GM21717 (cell line): ENCODE data around the gene CHMP2A.
"Not testable (repeated sequence)": the region's sequence is repeated elsewhere in the genome, so short reads cannot be mapped to it uniquely, and the experiment has no call there.

ENCODE experiments used
- ATAC-seq: cut with Tn5 transposase; IDR thresholded peaks from one replicate; pipeline ENCODE4 v1.9.1; 2021; ENCODE audit warnings: mild to moderate bottlenecking, moderate library complexity; ENCODE audit not compliant: unreplicated experiment

Gene CHMP2A

GRCh38 chr19:58554494-58555368, at the start of gene CHMP2A:
Gene CHMP2A (minus strand): TSS chr19:58555105. CDS start chr19:58554212, 893 bp downstream.
- peak; percentile 17 for ATAC-seq

DNA sequence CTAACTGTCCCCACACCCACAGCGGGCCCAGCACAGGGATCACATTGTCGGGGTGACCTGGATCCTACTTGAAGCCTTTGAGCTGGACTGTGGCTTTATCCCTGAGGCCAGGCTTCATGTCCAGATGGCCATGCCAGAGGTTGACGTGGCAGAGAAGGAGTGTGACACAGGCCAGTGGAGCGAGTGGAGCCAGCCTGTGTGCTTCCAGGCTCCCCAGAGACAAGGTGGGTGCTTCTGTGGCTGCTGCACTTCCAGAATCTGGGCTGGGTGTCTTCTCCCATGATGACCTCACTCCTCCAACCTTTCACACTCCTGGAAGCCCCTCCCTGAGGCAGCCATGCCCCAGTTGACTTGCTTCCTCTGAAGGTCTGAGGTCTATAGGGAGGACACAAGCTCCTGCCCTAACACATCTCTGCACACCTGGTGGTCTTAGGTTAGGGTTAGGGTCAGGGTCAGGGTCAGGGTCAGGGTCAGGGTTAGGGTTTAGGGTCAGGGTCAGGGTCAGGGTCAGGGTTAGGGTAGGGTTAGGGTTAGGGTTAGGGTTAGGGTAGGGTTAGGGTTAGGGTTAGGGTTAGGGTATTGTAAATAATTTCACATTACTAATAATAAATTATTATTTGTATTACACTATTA, 31.3 kb upstream of the CHMP2A start:
- ATAC-seq: no peak

DNA sequence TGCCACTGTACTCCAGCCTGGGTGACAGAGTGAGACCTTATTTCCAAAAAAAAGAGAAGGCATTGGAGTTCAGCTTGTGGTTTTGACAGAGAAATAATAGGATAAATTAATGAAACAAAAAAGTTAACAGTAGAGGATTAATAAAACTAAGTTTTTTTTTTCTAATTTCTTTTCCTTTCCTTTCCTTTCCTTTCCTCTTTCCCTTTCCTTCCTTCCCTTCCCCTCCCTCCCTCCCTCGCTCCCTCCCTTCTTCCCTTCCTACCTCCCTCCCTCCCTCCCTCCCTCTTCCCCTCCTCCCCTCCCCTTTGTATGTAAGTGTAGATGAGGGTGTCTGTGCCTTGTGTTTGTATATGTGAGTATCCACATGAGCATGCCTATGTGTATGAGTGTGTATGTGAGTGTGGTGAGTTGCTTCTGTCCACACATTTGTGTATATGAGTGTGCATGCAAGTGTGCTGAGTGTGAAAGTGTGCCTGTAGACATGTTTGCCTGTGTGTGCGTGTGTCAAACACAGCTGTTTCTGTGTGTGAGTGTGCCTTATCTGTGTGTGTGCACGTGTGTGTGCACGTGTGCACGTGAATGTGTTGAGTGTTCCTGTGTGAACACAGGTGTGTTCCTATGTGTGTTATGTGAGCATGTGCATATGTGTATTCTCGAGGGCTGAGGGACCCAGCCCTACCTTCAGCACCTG, 30.7 kb upstream of the CHMP2A start:
- ATAC-seq: no peak

DNA sequence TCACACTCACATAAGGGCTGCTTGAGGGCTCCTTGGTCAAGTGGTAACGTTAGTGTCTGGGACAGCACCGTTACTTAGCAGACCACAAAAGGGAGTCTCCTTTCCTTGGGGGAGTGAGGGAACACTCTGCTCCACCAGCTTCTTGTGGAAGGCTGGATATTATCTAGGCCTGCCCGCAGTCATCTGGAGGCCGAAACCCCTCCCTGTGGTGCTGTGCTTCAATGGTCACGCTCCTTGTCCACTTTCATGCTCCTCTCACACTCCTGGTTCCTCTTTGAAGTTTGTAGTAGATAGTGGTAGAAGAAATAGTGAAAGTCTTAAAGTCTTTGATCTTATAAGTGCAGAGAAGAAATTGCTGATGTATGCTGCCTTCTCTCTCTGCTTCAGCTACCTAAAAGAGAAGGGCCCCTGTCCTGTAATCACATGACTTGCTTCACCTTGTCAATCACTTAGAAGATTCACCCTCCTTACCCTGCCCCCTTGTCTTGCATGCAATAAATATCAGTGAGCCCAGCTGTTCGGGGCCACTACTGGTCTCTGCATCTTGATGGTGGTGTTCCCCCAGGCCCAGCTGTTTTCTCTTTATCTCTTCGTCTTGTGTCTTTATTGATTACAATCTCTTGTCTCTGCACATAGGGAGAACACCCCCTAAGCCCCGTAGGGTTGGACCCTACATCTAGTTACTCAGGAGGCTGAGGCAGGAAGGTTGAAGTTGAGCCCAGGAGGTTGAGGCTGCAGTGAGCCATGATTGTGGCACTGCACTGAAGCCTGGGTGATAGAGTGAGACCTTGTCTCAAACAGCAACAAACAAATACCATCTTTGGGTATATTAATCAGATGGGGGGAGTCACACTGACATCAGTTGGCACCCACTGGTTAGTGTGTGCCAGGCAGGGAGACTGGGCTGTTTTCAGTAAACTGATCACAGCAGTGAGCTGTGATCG, 29.9 kb upstream of the CHMP2A start:
- no peak for ATAC-seq

- no peak for ATAC-seq
Observed at GRCh38 chr19:58582985-58583384, 28.1 kb upstream of the CHMP2A start.

- no peak for ATAC-seq
Observed at GRCh38 chr19:58581227-58582141, 26.6 kb upstream of the CHMP2A start.

DNA sequence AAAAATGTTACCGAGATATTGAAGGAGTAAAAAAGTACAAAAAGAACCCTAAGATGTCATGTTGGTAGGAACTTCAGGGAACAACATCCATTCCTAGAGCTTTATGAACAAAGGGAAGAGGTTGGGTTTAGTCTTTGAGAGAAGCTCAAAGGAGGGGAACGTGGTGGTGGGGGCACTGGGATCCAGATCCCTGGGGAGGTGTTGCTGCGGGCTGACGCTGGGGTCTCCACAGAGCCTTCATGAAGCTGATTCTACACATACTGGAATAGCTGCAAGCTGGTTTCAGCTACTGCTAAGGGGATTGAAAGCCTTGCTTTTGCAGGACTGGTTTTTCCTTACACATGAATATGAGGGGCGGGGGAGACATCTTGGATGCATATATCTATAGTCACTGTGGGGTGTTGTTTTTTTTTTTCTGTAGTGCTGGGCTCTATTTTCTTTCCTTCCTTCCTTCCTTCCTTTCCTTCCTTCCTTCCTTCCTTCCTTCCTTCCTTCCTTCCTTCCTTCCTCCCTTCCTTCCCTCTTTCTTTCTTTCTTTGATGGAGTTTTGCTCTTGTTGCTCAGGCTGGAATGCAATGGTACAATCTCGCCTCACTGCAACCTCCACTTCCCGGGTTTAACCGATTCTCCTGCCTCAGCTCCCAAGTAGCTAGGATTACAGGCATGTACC, 24.7 kb upstream of the CHMP2A start:
- no peak for ATAC-seq

- ATAC-seq: no peak
Observed at GRCh38 chr19:58578012-58578925, 23.4 kb upstream of the CHMP2A start.

GRCh38 chr19:58577581-58577980, 22.7 kb upstream of the CHMP2A start:
- not testable (repeated sequence) for ATAC-seq

DNA sequence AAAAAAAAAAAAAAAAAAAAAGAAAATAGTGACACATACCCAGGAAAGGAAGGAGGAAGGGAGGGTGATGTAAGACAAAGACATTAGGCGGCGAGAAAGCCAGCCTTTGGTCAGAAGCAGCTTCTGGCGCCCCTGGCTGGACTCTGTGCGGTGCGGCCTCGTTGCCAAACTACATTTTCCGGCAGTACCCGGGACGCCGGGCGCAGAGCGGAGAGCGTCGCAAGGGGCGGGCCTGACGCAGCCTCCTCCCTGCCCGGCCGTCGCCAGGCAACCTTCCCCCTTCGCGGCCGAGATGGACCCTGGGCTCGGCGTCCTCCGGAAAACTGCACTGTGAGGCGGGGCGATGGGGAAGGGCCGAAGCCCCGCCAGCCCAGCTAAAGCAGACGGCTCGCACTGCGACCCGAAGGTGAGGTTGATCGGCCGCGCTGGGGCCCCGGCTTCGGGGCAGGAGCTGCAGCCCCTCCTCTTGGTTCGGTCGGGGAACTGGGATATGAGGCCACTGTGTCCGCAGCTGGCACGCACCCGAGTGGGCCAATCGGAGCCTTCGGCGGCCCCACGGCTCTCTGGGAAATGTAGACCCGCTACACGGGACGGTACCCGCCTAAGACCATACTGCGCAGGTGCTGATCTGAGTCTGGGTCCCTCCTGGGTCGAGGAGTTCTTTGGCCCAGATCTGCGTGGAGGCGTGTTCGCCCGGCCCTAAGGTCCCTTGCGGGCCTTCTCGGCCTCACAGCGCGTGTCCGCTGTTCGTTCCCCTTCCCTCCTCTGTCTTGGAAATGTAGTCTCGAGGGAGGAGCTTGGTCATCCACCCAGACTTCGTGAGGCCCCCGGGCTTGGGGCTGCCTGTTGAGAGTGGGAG, 20.5 kb upstream of the CHMP2A start:
- ATAC-seq: peak; percentile 34

DNA sequence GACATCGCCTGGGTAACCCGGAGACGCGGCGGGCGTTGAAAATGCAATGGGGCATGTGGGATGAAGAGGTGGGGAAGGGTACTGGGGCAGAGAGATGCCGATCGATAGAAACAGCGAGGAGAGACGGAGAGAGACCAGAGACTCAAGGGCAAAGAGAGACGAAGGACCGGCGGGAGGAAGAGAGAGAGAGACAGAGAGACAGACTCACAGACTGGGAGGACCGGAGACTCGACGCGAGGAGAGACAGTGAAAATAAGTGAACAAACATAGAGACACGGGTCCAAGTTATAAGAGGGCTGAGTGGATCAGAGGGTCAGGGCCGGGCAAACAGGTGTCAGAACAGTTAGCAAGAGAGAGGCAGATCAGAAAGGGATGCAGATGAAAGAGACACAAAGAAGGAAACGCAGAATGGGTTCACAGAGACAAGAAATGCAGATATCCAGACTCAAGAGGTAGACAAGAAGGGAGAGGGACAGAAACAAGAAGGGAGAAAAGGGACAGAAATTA, 18.8 kb upstream of the CHMP2A start:
- no peak for ATAC-seq

- peak; percentile 50 for ATAC-seq
Observed at GRCh38 chr19:58572818-58573657, 18.1 kb upstream of the CHMP2A start, which contains the start of gene MZF1. Gene MZF1 (minus strand): TSS chr19:58573335. CDS start chr19:58571389, 1,946 bp downstream.

DNA sequence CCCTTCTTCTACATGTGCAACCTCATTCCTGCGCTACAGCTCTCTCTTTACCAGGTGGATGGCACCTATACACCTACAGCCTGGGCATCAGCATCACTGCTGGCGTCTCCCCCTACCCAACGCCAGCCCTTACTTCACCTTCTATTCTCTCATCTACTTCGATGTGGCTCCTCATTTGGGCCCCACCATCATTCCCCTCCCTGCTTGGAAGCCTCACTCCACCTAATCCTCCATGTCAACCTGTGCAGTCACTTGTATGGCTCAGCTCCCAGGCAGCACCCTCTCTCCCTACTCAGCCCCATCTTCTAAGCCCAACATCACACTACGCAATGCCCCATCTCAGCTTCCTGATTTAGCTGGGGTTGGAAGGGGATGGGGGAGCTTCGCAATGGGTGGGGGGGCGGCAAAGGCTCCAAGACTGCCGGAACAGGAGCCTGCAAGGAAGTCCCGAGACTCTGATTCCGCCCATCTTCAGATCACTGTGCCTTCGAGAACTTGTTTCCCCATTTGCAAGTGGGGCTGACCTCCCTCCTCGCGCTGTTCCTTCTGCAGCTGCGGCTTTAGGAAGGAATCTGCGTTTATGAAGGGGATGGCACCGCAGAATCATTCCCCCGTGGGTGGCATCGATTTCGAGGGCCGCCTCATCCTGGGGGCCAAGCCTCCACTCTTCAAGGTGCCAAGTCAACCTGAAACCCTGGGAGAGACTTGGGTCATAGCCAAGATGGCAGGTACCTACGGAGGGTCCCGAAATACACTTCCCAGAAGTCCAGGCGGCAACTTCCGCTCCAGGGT, 17.3 kb upstream of the CHMP2A start:
- ATAC-seq: no peak

DNA sequence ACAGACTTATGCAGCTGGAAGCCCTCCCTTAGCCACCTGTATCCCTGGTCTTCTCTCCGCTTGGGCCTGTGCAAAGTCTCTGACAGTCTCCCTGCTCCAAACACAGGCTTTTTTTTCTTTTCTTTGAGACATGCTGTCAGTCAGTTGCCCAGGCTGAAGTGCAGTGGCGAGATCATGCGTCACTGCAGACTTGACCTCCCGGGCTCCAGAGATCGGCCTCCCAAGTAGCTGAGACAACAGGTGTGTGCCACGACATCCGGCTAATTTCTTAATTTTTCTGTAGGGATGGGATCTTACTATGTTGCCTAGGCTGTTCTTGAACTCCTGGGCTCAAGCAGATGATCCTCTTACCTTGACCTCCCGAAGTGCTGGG, 16.7 kb upstream of the CHMP2A start:
- ATAC-seq: no peak
